BE2C (cell line): Measurements from ENCODE around the gene CEP76.

ENCODE experiments used
- DNase-seq: peaks from one replicate; pipeline ENCODE4 v3.0.0-alpha.2; 2020
- H3K27me3 ChIP-seq: fragments of 250-450 bp; sonication (Bioruptor Pico); 2 replicates; pipeline ENCODE4 v1.5.1; 2020; ENCODE audit warnings: mild to moderate bottlenecking
- H3K36me3 ChIP-seq: fragments of 250-450 bp; sonication (Bioruptor Pico); 2 replicates; pipeline ENCODE4 v1.5.1; 2020; ENCODE audit warnings: mild to moderate bottlenecking
- H3K4me1 ChIP-seq: fragments of 250-450 bp; sonication (Bioruptor Pico); 2 replicates; pipeline ENCODE4 v1.5.1; 2020
- H3K4me3 ChIP-seq: 2 replicates; pipeline ENCODE4 v1.5.1; 2011; ENCODE audit warnings: low read depth, low read length
- H3K9me3 ChIP-seq: fragments of 250-450 bp; sonication (Bioruptor Pico); 2 replicates; pipeline ENCODE4 v1.5.1; 2020
- CTCF ChIP-seq: IDR thresholded peaks from 2 replicates; pipeline ENCODE4 v1.5.1; 2012; ENCODE audit warnings: mild to moderate bottlenecking, low read depth, low read length

Gene CEP76

DNA sequence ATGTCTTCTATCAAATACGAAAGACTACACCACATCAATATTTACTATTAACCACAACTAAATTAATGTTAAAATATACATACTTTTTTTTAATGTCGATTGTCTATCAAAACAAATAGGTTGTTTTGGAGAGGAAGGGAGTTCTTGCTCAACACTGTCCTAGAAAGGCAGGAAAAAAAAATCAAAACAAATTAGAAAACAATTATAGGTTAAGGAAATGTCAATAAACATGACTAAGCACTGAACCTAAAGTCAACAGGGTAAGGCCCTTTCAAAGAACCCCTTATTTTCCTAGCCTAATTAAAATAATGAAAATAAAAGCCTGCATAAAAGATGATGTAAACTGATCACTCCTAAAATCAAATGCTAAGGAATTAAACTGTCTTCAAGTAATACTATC, 2.8 kb downstream of the CEP76 start:
- Histone ChIP-seq H3K36me3 (peaks cover 2% of the 10 kb centered on the region; the same call in 1 of the 2 replicates), H3K9me3 (no peaks in the 10 kb centered on the region; the same call in 1 of the 2 replicates), H3K4me3 (no peak overlapping the region), H3K27me3 (no peaks in the 10 kb centered on the region), H3K4me1 (no peaks in the 10 kb centered on the region)
- TF ChIP-seq CTCF = no peak
- no peak for DNase-seq

DNA sequence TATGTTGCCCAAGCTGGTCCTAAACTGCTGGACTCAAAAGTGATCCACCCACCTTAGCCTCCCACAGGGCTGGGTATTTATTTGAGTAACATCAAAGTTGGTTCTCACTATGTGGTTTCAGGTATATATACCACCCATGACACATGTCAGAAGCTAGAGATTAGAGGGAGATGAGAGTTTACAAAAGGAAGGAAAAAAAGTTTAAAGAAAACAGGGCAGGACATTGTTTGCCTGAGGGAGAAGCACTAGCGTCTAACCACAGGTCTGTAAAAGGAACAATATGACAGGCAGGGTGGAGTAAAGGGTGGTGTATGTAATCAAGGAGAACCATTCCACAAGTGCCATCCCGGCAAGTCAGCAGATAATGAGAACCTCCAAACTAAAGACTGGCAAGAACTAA, 8.5 kb downstream of the CEP76 start:
- no peak overlapping the region for H3K4me3 ChIP-seq
- H3K9me3 ChIP-seq = no peaks in the 10 kb centered on the region
- no peaks in the 10 kb centered on the region for H3K36me3 ChIP-seq
- H3K27me3 ChIP-seq = no peaks in the 10 kb centered on the region
- DNase-seq = no peak
- TF ChIP-seq CTCF = no peak
- no peaks in the 10 kb centered on the region for H3K4me1 ChIP-seq

GRCh38 chr18:12692206-12692605, 10.3 kb downstream of the CEP76 start:
- Histone ChIP-seq H3K4me3 (no peak overlapping the region), H3K36me3 (no peaks in the 10 kb centered on the region), H3K27me3 (no peaks in the 10 kb centered on the region), H3K9me3 (no peaks in the 10 kb centered on the region), H3K4me1 (no peaks in the 10 kb centered on the region)
- no peak for DNase-seq
- no peak for TF ChIP-seq CTCF

DNA sequence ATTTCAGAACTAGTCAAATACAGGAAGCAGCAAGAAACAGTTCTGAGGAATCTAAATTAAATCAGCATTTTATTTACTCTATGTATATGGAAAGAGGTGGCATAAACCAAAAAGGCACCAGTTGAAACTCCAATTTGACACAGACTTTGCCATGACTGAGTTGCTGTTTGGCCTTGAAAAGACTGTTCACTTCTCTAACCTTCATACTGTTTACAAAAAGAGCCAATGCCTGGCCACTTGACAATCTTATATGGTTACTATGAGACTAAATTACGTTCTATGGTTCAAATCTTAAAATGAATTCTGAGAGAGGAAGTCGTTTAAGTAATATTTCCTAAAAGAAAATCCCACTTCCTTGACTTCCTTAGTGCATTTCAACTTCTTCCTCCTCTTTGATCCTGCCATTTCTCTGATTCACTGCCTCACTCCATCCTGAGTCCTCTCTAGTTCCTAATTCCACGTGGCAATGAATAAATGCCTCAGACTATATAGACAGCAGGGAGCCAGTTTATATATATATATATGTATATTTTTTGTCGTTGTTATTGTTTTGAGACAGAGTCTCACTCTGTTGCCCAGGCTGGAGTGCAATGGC, 13.2 kb downstream of the CEP76 start:
- Histone ChIP-seq H3K4me3 (no peak overlapping the region), H3K9me3 (no peaks in the 10 kb centered on the region), H3K4me1 (no peaks in the 10 kb centered on the region), H3K36me3 (no peaks in the 10 kb centered on the region), H3K27me3 (no peaks in the 10 kb centered on the region)
- DNase-seq = no peak
- no peak for TF ChIP-seq CTCF

GRCh38 chr18:12686100-12686499, 16.4 kb downstream of the CEP76 start:
- no peaks in the 10 kb centered on the region for H3K36me3 ChIP-seq
- peak; percentile 14 for DNase-seq

More at GRCh38 chr18:12686100-12686499, 16.4 kb downstream of the CEP76 start:
- H3K4me1 ChIP-seq = no peaks in the 10 kb centered on the region
- peak; percentile 27 for TF ChIP-seq CTCF
- no peaks in the 10 kb centered on the region for H3K27me3 ChIP-seq
- H3K9me3 ChIP-seq = no peaks in the 10 kb centered on the region
- H3K4me3 ChIP-seq = no peak overlapping the region
